GM21367 (cell line): Measurements from ENCODE around the gene MAN1C1.
"Not testable (repeated sequence)": the region's sequence is repeated elsewhere in the genome, so short reads cannot be mapped to it uniquely, and the experiment has no call there.

ENCODE experiments used
- ATAC-seq: cut with Tn5 transposase; IDR thresholded peaks from one replicate; pipeline ENCODE4 v1.9.1; 2021; ENCODE audit not compliant: unreplicated experiment

The MAN1C1 gene

GRCh38 chr1:25631750-25632485, 15.3 kb downstream of the MAN1C1 start:
- ATAC-seq = no peak

DNA sequence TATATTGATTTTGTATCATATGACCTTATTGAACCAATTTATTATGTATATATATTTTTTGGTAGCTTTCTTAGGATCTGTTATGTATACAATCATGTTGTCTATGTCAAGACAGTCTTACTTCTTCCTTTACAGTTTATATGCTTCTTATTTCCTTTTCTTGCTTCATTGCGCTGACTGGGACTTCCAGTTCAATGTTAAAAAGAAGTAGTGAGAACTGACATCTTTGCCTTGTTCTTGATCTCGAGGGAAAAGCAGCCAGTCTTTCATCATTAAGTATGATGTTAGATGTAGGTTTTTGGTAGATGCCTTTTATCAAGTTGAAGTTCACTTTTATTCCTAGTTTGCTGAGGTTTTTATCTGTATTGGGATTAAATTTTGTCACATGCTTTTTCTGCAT, 17.5 kb downstream of the MAN1C1 start:
- no peak for ATAC-seq

GRCh38 chr1:25634896-25635295, 18.3 kb downstream of the MAN1C1 start:
- ATAC-seq = no peak

- not testable (repeated sequence) for ATAC-seq
Measured at GRCh38 chr1:25636141-25636540, 19.6 kb downstream of the MAN1C1 start.

- ATAC-seq = no peak
Measured at GRCh38 chr1:25640646-25641328, 24.2 kb downstream of the MAN1C1 start.

DNA sequence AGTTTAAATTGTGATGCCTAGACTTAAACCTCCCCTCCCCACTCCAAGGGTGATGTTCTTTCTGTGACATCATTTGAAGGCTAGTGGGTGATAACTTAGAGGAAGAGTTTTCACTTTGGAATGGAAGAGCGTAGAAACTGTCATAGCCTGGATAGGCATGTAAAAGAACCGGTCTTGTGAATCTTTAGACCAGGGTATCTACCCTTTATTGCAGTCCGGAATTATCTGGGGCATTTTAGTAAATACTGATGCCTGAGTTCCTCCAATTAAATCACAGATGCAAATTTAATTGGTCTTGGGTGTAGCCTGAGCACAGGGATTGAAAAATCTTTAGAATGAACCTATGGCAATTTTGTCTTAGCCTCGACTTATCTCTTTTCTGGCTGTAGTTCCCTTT, 24.7 kb downstream of the MAN1C1 start:
- ATAC-seq = no peak

- ATAC-seq = no peak
Measured at GRCh38 chr1:25641931-25642573, 25.5 kb downstream of the MAN1C1 start.

GRCh38 chr1:25642574-25643108, 26.1 kb downstream of the MAN1C1 start:
- no peak for ATAC-seq

GRCh38 chr1:25643929-25644328, 27.3 kb downstream of the MAN1C1 start:
- no peak for ATAC-seq

DNA sequence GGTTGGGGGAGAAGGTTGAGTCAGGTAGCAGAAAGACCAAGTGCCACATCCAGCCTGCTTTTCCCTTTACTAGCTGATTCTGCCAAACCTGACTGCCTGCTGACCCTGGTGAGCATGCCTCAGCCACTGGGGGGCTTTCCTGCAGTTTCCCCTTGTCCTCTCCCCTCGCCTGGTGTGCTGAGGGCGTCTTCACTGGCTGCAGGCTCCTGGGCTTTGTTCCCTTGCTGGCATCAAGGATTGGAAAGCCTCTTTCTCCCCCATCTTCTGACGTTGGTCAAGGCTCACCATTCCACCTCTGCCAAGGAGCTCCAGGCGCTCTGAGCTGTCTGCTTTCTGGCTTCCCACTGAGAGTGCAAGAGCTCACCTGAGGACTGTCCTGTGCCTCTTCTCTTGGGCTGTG, 28.4 kb downstream of the MAN1C1 start:
- no peak for ATAC-seq

- no peak for ATAC-seq
Measured at GRCh38 chr1:25645637-25646400, 29.2 kb downstream of the MAN1C1 start.

DNA sequence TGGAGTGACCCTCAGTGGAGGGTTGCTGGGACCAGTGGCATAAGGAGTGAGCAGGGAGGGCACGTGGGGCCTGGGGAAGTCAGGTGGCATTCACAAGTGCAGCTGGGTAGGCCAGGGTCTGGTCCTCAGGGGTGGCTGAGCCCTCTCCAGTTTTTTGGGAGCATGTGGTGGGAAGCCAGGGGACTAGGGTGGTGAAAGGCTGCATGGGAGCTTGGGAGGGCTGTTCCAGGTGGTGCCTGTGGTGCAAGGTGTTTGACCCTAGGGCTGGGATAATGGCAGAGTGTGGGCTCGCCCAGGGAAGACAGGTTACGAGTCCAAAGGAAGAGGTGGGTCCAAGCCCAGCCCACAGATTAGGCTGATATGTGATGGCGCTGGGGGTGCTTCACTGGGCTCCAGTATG, 30.5 kb downstream of the MAN1C1 start:
- ATAC-seq = no peak

GRCh38 chr1:25647863-25648262, 31.3 kb downstream of the MAN1C1 start:
- ATAC-seq = no peak

DNA sequence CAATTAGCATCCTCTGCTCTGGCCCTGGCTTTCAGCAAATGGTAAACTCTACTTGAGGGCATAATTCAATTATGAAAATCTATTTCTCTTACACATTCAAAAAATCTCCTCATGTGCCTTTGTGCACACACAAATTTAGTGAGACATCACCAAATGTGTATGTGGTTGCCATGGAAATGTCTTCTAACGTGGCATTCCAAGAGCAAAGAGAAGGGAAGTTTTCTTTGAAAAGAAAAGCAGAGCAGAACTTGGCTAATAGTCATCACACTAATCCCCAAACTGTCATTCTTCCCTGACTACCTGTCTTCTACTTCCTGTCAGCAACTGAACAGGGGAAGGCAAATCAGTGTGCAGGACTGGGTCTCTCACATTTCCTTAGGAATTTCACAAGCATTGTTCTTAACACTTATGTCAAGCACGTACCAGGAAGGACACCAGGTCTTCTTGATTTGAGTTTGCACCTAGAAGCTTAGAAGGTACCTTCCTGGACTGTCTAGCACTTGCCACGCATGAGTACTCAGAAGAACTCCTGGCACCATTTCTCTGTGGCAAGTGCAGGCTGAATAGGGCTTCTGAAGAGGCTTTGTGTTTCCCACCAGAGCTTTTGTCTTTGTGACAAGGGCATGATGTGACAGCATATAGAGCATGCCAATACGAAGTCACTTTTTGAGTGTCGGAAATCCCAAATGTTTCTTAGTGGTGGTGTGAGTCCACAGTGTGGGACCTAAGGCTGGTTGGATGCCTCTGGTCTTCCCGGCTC, 32.3 kb downstream of the MAN1C1 start:
- ATAC-seq = no peak

GRCh38 chr1:25649505-25650288, 33.1 kb downstream of the MAN1C1 start:
- ATAC-seq = no peak

GRCh38 chr1:25650289-25650576, 33.6 kb downstream of the MAN1C1 start:
- ATAC-seq = no peak

DNA sequence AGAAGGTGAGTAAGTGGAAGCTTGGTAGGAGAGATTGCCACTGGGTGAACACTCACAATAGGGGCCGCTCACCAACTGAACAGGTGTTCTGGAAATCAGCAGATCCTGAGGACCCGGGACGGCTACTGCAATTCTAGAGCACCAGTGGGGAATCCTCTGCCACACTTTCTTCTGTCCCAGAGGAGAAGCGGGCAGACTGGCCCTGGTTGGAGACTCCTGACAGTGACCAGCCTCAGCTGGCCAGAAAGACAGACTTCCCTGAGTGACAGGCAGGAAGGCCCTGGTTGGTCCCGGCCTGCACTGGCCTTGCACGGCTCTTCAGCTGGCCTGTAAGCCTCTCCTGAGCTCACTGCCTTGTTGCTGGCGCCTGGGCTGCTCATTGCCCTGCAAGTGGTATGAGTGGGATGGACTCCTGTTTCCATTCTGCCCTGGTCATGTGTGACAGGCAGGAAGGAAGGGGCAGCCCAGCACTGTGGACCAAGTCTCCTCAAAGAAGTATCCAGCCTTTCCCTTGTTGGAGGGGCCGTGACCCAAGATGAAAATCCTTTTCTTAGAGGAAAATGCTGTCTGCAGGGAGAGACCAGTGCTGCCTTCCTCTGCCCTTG, 34.5 kb downstream of the MAN1C1 start:
- no peak for ATAC-seq

DNA sequence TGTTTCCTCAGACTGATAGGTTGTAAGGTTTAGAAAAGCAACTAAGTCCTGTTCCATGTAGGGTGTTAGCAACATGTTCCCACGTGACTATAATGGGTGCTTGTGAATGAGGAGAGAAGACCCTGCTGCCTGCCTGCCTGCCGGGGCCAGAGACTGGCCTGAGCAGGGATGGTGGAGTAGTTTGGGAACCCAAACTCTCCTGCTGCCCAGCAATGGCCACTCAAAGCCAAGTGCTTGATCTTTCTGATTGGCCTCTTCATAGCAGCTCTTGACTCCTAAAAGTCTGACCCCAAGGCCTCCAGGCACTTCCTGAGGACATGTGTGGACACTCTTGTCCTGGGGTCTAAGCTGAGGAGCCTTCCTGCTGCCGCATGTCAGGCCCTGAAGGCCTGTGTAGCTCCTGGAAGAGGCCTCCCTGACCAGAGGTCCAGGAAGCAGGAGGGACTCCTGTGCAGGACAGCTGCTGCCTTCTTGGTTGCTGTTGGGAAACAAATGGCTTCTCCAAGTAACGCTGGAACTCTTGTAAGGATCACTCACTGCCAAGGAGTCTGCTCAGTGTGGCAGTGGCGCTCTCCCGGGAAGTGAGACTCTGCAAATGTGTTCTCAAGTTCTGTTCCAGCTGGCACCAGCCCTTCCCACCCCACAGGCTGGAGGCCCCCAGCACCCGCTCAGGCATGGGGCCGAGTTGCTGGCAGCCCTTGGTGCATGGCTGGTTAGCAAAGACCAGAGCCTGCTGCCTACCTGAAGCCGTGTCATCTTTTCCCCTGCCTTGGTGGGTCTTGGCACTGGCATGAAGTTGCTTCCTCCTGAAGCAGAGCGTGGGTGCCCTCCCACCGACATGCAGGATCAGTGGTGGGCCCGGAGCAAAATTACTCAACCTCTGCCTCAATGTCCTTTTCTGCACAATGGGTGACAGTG, 35.5 kb downstream of the MAN1C1 start:
- no peak for ATAC-seq
